ENCODE results near the gene HNRNPLL.

The HNRNPLL gene

DNA sequence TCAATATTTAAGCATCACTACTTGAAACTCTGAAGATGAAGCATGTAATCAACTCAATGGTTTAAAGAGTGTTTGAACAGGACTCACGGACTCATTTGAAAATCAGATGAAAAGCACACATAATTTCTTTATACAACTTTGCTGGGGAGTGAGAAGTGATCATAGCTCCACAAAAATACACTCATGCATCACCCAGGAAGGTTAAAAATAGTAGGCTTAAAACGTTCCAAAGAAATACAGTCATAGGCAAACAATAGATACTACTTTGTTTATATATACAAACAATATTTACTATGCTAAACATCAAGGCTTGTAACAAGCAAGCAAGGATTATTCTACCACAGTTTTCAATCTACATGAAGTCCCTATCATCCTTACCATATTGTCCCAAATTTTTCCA is 11.6 kb downstream of the HNRNPLL start:
- no peak for DNase-seq

DNA sequence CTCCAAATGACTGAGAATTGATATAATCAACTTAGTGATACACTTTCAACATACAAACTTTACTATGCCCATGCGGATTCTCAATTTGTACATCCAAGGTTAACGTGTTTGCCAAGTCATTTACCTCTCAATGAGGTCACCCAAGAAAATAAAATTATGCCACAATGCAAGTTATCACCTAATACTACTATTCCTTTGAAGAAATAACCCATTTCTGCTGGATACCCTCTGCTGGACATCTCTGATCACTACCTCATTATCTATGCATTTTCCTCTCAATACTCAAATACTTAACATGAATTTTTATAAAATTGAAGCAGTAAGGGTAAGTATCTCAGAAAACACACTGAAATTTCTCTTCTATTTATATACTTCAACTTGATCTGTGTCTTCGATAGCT is 12.7 kb downstream of the HNRNPLL start:
- peak; percentile 27 to 48 for DNase-seq

DNA sequence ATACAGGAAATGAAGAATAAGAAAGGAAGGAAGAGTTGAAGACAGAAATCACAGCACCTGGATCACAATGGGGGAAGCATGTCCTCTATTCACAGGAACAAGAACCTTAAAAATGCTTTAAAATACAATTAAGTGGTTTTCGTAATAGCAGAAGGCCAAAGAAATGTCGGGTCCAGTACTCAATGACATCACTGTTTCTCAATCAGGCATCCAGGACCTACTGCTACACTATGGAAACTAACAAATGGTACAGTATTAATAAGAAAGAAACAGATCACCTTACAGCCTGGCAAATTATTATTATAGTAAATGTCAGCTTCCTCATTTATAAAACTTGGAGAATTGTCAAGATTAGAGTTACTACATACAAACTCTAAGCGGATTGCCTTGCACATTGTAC is 15.8 kb downstream of the HNRNPLL start:
- peak; percentile 10 to 19 for DNase-seq

DNA sequence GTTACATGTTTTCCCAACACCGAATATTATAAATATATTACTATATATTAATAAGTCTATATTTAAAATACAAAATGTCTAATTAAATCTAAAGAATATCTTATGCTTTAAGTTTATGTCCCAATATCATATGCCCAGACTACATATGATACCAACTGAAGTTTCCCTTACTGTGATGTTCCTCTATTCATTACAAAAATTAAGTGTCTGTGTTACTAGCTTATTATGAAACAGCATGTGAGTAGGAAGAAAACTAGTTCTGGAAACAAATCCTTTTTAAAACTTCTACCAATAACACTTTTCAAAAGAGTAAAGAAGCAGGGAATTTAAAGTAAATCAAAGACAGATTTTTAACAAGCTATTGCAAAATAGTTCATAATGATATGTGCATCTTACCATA is 17.8 kb downstream of the HNRNPLL start:
- no peak for DNase-seq

DNA sequence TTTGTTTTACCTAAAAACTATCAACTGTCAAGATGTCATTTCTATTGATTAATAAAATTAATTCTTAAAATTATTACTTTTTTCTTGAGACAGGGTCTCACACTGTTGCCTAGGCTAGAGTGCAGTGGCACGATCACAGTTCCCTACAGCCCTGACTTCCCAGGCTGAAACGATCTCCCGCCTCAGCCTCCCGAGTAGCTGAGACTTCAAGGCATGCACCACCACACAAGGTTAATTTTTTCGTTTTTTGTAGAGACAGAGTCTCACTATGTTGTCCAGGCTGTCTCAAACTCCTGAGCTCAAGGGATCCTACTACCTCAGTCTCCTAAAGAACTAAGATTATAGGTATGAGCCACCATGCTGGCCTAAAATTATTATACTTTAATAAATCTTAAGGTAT is 18.7 kb downstream of the HNRNPLL start:
- DNase-seq: no peak

DNA sequence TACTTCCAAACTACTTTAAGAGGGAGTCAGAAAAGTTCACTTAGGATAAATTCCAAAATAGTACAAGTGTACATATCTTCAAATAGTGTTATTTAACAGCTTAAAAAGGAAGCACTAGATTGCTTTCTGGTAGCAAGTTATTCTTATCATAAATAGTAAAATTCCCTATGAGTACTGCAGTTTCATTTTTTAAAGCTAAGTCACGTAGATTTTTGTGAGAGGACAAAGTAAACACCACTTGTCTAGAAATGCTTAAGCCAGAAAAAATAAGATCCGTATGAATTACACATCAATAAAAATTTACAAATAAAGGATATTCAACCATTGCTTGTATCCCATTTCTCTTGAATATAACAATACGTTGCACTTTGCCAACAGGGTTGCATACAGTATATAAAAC is 19.2 kb downstream of the HNRNPLL start:
- DNase-seq: no peak

DNA sequence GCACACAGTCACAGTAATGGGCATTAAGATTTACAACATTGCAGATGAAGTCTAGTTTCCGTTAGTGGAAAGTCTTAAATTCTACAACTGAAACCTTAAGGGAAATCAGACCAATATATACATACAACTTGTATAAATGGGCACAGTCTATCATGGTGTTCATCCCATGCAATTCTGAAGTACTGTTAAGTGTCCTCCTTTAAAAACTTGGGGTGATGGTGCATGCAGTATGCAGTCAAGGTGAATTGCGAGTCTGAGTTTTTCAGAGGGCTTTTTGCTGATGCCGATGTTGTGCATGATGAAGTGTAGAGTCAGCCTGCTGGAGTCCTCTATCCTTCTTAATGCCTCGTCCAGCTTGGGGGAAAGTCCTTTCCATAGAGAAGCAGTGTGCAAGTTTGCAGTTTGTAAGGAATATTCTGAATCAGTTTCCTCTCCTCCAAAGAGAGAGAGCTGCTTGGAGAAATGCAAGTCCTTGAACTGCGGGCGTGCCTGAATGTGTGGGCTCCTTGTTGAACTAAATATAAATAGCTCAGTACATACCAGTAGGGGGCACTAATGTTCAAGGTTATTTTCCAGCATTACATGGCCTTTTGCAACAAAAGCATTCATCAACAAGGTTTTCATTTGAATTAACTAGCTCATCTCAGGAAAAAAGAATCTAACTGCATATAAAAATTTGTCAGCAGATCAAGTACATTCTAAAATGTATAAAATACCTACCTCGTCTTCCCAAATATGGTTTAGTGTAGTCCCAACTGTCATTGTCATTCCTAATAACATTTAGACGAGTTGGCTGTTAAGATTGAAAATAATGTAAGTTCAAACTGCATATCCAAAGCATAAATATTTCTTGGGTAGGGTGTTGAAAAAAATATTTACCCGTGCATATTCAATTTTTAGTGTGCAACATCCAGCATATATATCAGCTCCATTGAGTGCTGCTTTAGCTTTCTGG is 21.3 kb downstream of the HNRNPLL start:
- peak; percentile 79 for DNase-seq

DNA sequence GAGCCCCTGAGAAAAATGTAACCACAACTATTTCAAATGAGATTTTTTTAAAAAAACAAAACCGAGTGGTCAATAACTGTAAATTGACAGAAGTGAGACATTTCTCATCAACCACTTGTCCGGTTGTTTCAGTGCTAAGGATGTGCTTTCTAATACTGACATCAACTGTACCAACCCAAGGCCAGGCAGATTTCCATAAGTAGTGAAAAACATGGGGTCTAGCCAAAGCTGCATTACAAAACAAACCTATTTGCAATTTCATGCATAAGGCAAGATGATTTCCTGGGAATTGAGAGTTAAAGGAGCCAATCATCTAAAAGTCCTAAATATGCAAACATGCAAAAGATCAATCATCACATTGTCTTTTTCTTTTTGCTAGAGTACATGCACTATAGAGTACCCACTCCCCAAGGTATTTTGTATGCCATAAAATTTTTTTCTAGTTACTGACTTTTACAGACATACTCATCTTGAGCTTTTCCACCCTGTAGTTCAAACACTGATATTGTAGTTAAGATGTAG is 22.6 kb downstream of the HNRNPLL start:
- no peak for DNase-seq

DNA sequence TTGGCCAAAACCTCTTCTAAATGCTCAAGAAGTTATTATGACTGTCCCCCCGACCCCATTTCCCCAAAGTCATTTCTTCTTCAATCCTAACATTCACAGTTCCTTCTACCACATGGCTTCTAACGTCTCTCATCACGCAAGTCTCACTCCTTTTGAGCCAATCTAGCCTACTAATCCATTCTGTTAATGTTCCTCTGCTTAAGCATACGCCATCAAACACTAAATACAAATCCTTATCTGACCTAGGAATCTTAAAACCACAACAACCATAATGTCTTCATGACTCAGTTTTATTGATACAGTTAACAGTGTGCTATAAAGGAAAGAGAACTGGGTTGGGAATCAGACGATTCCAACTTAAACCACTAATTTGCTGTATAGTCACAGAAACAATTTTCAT is 23.9 kb downstream of the HNRNPLL start:
- DNase-seq: no peak

DNA sequence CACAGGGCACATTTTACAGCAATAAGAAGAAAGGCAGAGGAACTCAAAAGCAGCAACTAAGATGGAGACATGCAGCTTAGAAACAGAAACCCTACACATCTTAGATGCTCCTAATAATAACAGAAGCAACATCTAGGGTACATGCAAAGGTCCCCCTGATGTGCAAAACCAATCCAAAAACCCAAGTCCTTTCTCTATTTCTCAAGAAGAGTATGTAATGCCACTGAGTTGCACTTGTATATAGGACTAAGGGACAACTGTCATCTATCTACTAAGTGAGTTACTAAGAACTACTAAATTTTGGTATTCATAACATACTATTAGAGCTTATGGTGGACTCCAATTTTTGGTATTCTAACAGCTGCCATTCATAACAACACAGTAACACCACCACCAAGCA is 28.4 kb downstream of the HNRNPLL start:
- DNase-seq: no peak

DNA sequence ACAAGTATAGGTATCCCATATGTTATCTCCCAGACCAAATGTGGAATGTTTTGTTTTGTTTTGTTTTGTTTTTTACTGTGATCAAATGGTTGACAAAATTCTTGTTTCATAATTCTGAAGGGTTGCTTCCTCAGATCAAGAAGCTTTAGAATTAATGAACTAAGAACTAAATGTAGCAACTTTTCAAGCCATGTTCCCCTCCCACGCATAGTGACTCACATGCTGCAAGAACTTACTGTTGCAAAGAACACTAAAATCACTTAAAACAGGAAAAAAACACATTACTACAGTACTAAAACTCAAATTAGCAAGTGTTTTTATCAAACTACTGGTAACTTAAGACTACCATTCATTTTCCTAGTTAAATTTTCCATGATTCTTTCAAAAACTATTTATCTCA is 30.6 kb downstream of the HNRNPLL start:
- peak; percentile 69 to 72 for DNase-seq

DNA sequence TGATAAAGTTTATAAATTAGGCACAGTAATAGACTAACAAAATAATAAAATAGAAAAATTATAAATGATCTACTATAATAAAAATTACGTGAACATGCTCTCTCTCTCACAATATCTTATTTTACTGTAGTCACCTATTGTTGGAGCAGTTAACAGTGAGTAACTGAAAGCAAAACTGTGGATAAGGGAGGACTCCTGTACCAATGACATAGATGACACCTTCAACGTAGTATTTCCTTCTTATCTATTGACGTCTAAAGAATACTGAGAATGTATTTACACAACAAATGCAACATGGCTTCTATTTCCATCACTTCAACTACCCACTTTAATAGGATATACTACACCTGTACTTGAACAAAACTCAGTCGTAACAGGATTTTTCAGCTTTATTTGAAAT is 31.5 kb downstream of the HNRNPLL start:
- DNase-seq: no peak

DNA sequence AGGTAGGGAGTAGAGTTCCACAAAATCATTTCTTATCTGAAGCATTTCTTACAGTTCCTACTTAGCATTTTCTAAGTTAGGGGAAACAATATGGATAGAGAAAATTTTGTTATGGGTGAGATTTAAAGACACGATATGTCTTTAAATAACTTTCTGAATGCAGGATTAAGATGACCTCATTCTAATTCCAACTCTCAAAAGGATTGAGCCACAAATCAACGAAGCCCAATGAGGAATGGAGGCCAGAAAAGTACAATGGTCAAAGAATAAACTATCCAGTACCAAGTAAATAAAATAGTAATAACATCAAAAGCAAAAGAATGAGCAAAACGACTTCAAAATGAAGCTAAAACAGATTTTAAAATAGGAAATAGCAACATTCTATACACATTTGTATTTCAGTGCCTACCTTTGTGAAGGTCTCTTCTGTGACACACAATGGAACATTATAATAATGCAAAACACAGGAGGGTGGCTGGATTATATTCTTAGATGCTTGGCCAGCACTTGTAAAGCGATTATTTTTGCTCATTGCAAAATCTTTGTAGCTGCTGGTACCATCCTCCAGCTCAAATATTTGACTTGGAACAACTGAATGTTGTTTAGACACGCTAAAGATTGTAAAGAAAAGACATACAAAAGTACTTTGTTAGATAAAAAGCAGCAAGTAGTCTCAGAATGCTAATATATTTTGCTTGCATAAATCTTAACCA is 33.8 kb downstream of the HNRNPLL start:
- no peak for DNase-seq

DNA sequence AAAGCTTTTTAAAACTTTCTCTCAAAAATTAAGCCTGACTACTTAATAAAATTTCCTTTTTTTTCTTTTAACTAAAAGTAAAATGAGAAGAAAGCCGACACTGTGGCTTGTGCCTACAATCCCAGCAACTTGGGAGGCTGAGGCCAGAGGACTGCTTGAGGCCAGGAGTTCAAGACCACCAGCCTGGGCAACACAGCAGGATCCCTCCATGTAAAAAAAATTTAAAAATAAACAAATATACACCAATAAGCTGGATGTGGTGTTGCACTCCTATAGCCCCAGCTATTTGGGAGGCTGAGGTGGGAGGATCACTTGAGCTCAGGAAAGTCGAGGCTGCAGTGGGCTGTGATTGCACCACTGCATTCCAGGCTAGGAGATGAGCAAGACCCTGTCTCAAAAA is 37.4 kb downstream of the HNRNPLL start:
- DNase-seq: no peak

DNA sequence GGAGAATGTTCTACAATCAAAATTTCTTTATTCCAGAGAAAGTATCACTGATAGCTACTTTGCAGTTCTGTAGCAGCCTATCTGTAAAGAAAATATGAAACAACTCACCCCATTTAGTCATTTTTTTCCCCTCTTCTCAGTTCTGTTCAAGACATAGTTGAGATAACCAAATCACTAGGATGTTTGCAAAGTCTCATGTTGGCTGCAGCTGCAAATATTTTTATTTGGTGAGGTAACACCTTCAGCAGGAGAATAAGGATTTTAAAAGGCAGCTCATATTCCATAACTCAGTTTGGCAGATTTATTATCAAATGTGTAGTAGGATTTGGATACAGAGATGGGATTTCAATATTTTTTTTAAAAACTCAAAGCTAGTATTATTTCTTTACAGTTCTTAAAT is 41.0 kb downstream of the HNRNPLL start:
- DNase-seq: no peak

DNA sequence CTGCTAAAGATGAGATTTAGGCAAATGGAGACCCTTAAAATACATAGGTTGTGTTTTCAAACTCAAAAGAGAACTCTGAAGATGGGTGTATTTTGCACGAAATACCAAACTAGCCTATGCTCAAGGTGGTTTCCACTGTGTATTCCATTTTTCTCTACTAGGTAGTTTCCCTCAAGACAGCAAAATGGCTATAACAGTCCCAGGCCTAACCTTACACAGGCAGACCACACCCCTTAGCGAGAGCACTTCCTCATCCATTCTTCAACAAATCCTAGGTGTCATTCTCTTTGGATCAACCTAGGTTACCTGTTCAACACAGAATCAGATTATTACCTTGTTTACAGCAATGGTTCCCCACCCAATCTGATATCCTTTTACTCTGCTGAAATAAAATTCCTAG is 42.6 kb downstream of the HNRNPLL start:
- no peak for DNase-seq

DNA sequence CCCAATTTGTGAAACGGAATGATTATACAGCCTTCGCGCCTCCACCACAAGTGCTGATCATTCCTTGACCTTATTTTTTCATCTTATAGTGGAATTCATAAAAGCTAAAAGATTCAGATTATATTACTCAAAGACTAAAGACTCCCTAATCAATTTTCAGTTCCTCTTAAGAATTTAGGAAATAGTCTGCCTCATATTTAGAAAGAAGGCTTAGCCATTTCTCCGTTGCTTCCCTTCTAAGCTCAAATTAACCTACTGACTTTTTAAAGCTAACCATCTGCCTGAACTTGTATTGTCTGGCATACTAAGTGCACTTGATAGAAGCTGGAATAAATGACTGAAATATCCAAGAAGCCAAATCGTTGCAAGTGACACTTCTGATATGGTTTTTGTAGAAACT is 44.7 kb downstream of the HNRNPLL start:
- no peak for DNase-seq

DNA sequence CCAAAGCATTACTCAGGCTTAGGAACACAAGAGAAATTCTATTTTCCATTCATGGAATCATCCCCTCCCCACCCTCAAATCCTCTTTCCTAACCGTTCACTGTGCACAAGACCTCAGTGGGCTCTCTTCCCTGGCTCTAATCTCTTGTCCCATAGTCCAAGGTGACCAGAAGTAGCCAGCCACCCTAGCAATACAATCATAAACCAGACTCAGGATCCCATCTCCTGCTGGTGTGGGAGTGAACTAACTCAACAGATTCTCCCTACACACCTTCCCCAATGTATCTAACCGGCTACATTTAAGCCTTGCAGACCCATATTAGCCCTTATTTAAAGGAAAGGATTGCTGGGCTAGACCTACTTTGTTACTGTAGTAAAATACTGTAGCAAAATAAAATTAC is 45.5 kb downstream of the HNRNPLL start:
- DNase-seq: no peak

DNA sequence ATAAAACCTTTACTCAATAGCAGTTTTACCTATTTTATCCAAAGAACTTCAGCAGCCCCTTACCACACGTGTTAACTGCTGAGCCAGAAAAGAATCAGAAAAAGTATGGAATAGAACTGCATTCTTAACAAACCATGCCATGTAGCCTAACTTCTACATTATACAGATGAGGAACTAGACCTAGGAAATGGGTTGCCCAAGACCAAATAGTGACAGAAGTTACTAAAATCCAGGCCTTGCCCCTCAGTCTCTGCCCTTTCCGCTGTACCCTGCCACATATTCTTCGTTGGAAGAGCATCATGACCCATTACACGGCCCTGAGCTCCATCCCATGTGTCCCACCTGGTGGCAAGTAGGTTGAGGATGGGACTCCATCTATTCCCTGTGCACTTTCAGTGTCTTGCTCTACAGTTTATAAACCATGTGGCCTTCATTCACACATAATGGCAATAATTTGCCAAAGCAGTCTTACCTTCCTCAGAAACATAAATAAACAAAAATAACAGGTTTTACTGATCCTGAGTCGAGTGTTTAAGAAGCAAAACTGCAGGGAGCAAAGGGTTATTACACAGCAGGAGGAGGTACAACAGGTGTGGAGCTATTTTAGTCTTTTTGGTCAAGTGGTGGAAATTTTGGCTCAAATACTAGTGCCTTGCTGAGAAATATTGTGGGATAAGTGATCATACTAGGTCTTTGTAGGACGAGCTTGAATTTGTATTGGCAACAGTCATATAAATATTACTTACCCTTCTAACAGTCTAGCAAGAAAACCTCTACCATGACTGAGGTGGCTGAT is 46.5 kb downstream of the HNRNPLL start:
- DNase-seq: peak in 1 of 2 experiments; percentile 24

DNA sequence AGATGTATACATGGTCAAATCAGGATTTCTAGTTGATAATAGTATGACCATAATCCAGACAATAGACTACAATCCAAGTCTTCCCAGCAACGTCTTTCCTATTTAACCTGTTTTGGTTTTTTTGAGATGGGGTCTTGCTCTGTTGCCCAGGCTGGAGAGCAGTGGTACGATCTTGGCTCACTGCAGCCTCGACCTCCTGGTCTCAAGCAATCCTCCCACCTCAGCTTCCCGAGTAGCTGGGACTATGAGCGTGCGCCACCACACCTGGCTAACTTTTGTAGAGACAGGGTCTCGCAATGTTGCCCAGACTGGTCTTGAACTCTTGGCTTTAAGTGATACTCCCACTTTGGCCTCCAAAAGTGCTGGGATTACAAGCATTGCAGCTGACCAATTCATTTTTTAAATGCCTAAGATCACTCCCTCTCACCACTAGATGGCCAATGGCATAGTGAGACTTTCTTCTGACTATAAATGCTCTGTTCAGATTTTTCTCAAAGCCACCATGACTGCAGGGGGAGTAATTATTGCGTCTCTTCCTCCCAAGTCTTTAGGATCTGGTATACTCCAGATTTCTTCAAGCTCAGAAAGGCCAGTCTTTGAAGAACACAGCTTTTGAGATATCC is 47.6 kb downstream of the HNRNPLL start:
- DNase-seq: peak in 1 of 2 experiments; percentile 12

DNA sequence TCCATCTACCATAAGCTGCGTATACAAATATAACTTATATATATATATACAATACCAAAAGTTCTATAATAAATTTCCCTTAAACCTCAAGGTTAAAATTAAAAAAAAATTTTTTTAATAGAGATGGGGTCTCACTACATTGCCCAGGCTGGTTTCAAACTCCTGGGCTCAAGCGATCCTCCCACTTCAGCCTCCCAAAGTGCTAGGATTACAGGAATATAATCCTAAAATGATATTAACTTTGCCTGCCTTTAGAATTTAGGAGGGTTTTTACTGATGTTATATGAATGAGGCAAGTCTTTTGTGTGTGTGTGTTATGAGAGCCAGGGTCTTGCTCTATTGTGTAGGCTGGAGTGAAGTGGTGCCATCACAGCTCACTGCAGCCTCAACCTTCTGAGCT is 49.2 kb downstream of the HNRNPLL start:
- DNase-seq: no peak

DNA sequence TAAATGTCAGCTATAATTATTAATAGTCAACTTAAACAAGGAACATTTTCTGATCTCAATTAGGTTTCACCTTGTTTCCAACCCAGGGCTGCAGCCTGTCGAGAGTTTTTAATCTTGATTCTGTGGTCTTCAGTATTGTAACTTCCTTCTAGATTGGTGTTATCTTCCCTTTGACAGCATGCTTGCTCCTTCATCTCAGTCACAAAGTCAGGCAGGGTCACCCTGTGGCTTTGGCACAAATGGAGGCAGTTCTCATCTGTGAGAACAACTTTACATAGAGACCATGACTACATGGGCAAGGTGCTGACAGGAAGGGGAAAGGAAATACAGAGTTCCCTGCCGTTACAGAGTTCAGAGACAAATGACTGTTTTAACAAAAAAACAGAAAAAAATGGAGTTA is 50.5 kb downstream of the HNRNPLL start:
- DNase-seq: no peak

DNA sequence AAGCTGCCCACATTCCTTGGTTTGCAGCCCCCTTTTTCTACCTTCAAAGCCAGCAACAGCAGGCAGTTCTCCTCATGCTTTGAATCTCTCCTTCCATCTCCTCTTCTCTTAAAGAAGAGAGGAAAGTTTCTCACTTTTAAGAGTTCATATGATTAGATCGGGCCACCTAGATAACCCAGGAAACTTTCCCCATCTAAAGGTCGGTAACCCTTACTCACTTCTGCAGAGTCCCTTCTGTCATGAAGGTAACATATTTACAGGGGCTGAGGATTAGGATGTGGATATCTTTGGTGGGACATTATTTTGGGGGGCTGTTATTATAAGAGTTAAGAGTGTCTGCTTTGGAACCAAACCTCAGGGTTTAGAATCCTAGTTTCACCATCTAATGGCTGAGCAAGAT is 51.0 kb downstream of the HNRNPLL start:
- DNase-seq: no peak
